Endothelial cell (in vitro differentiated cells): ENCODE measurements around the gene FAT4. TPM values are rescaled to one million over a fixed set of nuclear protein-coding genes. Genes with fewer than 3 reads are reported as not detected.

Experiments
- DNase-seq: peaks from one replicate; pipeline ENCODE4 v3.0.0; 2021; ENCODE audit warnings: low spot score
- H3K27ac Mint-ChIP-seq: one replicate; pipeline ENCODE4 v1.8.0; 2021; ENCODE audit warnings: mixed read lengths, inconsistent platforms; ENCODE audit not compliant: unreplicated experiment
- H3K27me3 Mint-ChIP-seq: one replicate; pipeline ENCODE4 v1.8.0; 2021; ENCODE audit warnings: mild to moderate bottlenecking, moderate library complexity, mixed read lengths, inconsistent platforms; ENCODE audit not compliant: unreplicated experiment
- H3K36me3 Mint-ChIP-seq: one replicate; pipeline ENCODE4 v1.8.0; 2021; ENCODE audit warnings: mild to moderate bottlenecking, low read depth, mixed read lengths, inconsistent platforms; ENCODE audit not compliant: unreplicated experiment
- H3K4me1 Mint-ChIP-seq: one replicate; pipeline ENCODE4 v1.8.0; 2021; ENCODE audit warnings: mild to moderate bottlenecking, mixed read lengths, inconsistent platforms; ENCODE audit not compliant: unreplicated experiment
- H3K4me3 Mint-ChIP-seq: one replicate; pipeline ENCODE4 v1.8.0; 2021; ENCODE audit warnings: mild to moderate bottlenecking, mixed read lengths, inconsistent platforms; ENCODE audit not compliant: unreplicated experiment
- H3K9me3 Mint-ChIP-seq: one replicate; pipeline ENCODE4 v1.8.0; 2021; ENCODE audit warnings: mixed read lengths, inconsistent platforms; ENCODE audit not compliant: unreplicated experiment
- CTCF ChIP-seq: fragments of 200-600 bp; sonication (generic); IDR thresholded peaks from one replicate; pipeline ENCODE4 v1.5.0; 2021; ENCODE audit warnings: antibody characterized with exemption; ENCODE audit not compliant: unreplicated experiment
- total RNA-seq: library from RNA; stranded (reverse); fragmentation: NEBNext Ultra II Directional; extraction: Animal tissue kit (Norgen Biotek cat#: 25700); gene quantifications from one replicate; pipeline ENCODE4 v1.2.1, GENCODE V29; 2021; ENCODE audit not compliant: unreplicated experiment

FAT4 gene
- total RNA-seq, 1 donor from 2014 or later = 92.8 TPM

DNA sequence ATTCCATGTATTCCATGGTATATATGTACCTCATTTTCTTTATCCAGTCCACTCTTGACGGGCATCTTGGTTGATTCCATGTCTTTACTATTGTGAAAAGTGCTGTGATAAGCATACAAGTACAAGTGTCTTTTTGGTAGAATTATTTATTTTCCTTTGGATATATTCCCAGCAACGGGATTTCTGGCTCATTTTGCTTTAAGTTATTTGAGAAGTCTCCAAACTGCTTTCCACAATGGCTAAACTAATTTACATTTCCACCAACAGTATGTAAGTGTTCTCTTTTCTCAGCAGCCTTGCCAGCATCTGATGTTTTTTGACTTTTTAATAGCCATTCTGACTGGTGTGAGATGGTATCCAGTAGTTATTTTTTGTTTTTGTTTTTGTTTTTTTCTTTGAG is 17.6 kb upstream of the FAT4 start:
- Mint-ChIP-seq H3K9me3 (no peaks in the 10 kb centered on the region), H3K27me3 (no peaks in the 10 kb centered on the region), H3K4me3 (no peak overlapping the region), H3K27ac (no peak overlapping the region), H3K36me3 (no peaks in the 10 kb centered on the region), H3K4me1 (peaks cover 13% of the 10 kb centered on the region)
- no peak for DNase-seq
- no peak for TF ChIP-seq CTCF

GRCh38 chr4:125303058-125303457 is 11.7 kb upstream of the FAT4 start:
- Mint-ChIP-seq H3K4me3 (no peak overlapping the region), H3K27me3 (no peaks in the 10 kb centered on the region), H3K9me3 (no peaks in the 10 kb centered on the region), H3K36me3 (no peaks in the 10 kb centered on the region), H3K27ac (no peak overlapping the region), H3K4me1 (peaks cover 10% of the 10 kb centered on the region)
- no peak for DNase-seq
- no peak for TF ChIP-seq CTCF

GRCh38 chr4:125303821-125304220 is 10.9 kb upstream of the FAT4 start:
- no peak for DNase-seq
- Mint-ChIP-seq H3K27me3 (no peaks in the 10 kb centered on the region), H3K4me1 (peaks cover 3% of the 10 kb centered on the region), H3K27ac (no peak overlapping the region), H3K4me3 (no peak overlapping the region), H3K9me3 (no peaks in the 10 kb centered on the region), H3K36me3 (no peaks in the 10 kb centered on the region)
- TF ChIP-seq CTCF = no peak

DNA sequence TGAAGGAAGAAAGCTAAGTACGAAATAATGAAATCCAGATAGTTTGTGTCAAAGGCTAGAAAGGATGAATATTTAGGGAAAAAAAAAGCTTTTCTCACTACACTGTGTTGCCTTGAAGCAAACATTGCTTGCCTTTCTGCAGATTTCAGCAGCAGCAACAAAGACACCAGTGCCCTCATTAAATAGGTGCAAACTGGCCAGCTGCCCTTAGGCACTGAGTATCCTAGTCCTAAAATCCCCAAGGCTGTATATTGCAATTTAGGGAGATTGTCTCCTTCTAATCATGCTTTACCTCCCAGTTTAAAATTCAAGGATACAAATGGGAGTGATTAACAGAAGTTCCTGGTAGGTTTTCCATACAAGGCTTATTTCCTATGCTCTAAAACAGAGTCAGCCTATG is 8.6 kb upstream of the FAT4 start:
- no peaks in the 10 kb centered on the region for H3K4me1 Mint-ChIP-seq
- TF ChIP-seq CTCF = no peak
- H3K36me3 Mint-ChIP-seq = peaks cover 4% of the 10 kb centered on the region
- H3K4me3 Mint-ChIP-seq = no peak overlapping the region
- H3K9me3 Mint-ChIP-seq = no peaks in the 10 kb centered on the region
- H3K27me3 Mint-ChIP-seq = peaks cover 2% of the 10 kb centered on the region
- no peak for DNase-seq
- H3K27ac Mint-ChIP-seq = no peak overlapping the region

DNA sequence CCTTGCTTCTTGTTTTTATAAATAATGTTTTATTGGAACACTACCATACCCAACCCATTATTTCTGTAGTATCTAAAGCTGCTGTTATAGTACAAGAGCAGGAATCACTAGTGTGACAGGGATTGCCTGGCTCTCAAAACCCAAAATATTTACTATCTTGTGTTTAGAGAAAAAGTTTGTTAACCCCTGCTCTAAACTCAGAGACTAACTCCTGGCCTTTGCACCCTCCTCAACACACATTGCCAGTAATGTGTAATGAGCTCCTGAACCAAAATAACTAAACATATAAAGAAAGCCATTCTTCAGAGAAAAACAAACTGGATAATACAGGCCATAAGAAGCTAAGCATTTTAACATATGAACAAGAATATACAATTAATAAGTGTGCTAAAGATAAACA is 8.2 kb upstream of the FAT4 start:
- Mint-ChIP-seq H3K27ac (no peak overlapping the region), H3K36me3 (peaks cover 4% of the 10 kb centered on the region), H3K4me3 (no peak overlapping the region), H3K27me3 (peaks cover 2% of the 10 kb centered on the region), H3K9me3 (no peaks in the 10 kb centered on the region), H3K4me1 (peaks cover 3% of the 10 kb centered on the region)
- DNase-seq = no peak
- no peak for TF ChIP-seq CTCF
